HG02759 (cell line): ENCODE results near the gene DSTN.

ENCODE experiments used
- ATAC-seq: cut with Tn5 transposase; IDR thresholded peaks from one replicate; pipeline ENCODE4 v1.9.1; 2021; ENCODE audit warnings: mild to moderate bottlenecking, moderate library complexity; ENCODE audit not compliant: unreplicated experiment

Gene DSTN

DNA sequence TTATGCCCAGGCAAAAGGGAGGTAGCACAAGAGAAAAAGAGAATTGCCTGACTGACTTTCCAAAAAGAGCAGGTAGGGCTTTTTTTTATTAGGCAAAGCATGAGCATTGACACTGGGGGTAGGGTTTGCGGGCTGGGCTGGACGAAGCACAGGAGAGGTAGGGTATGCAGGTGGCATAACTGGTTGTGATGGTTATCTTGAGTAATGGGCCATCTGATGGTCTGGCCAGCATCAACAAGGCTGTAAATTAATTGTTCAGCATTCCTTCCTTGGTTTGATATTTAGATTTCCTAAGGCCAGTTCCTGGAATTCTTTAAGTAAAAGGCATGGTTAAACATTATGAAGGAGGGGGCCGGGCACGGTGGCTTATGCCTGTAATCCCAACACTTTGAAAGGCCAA, 24.7 kb upstream of the DSTN start:
- no peak for ATAC-seq

DNA sequence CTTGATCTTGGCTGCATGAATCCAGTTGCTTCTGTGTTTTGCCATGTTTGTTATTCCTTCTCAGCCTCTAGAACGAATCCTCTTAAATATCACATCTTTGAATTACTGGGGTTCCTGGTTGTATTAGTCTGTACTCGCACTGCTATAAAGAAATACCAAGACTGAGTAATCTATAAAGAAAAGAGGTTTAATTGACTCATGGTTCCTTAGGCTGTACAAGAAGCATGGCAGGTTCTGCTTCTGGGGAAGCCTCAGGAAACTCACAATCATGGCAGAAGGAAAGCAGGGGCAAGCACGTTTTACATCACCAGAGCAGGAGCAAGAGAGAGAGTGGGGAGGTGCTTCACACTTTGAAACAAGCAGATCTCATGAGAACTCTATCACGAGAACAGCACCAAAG, 20.7 kb upstream of the DSTN start:
- no peak for ATAC-seq

DNA sequence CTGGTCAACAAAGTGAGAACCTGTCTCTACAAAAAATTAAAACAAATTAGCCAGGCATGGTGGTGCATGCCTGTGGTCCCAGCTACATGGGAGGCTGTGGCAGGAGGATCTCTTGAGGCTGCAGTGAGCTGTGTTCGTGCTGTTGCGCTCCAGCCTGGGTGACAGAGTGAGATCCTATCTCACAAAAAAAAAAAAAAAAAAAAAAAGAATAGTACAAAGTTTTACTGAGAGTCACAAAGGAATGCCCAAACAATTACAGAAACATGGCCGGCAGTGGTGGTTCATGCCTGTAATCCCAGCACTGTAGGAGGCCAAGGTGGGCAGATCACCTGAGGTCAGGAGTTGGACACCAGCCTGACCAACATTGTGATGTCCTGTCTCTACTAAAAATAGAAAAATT, 14.8 kb upstream of the DSTN start:
- no peak for ATAC-seq

DNA sequence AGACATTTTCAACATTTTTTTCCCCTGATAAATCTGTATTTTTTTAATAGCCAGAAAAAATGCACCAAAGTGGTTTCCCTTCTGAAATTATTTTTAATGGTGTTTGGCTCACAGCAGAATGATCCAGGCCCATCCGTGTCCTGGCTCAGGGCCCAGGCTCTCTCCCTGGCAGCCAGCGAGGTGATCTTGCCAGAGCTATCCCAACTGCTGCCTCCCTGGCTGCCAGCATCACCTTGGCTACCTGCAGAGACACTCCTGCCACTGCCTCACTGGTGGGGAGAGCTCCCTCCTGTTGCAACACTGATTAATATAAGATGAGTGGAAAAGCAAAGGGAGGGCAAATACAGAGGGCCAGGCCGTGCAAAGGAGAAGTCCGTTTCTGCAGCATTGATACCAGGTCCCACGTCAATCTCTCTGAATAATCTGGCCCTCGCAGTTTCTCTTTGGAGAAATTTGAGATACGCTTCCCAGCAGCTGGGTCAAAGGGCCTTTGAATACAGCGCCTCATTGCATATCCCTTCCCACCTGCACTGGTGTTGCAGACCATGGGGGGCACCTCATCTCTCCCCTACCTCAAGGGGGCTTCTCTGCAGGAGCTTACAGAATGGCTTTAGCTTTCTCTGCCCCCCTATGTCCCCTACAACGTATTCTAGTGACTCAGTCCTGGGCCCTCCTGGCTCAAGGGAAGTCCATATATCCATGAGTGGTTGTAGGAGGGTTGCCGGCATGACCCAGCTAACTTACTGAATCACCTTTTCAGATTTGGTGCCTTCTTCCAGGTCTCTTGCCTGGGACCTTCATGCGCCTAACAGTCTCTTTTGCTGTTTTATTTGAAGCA, 12.8 kb upstream of the DSTN start:
- no peak for ATAC-seq

DNA sequence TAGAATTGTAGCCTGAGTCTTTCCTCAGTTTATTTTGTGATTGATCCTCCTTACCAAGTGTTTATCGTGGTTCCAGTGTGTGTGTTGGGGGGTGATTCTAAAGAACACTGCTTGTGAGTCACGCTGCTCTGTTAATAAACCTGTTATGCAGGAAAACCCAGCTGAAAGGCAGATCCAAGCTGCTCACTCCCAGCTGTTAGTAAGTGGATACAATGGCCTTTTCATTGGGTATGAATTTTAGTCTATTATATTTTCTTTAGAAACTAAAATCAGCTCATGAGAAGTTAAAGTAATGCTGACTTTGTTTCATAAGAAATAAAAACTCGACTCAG, 12.2 kb upstream of the DSTN start:
- ATAC-seq: no peak

DNA sequence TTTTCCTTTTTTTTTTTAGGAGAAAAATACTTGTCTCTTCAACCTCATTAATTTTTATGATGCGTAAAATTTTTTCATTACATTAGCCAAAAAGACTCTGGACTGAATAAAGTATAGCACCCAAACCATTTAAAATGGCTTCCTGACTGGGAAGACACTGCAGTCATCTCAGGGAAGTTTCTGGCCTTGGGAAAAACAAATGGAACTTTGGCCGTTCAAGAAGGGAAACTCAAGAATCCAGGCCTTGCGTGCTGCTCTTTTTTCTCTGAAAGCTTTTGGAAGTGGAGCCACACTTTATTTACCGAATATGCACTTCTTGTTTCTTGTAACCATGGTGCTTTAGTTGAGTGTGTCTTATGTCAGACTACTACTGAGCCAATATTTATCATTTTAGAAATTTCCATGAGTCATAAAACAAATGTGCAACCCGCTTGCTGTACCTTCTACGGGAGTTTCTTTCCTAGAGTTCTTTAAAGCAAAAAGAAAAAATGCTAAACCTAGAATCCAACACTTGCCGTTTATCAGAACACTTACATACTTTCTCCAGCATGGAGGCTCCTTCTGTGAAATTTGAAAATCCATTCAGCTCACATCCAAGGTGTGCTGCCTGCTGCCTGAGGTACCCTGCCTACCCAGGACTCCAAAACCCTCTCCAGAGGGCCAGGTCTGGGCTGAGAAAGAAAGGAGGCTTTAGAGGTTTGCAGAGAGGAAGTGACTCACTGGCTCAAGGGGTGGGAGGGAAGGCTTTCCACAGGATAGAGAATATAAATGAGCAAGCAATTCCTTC, 11.5 kb upstream of the DSTN start:
- ATAC-seq: no peak

DNA sequence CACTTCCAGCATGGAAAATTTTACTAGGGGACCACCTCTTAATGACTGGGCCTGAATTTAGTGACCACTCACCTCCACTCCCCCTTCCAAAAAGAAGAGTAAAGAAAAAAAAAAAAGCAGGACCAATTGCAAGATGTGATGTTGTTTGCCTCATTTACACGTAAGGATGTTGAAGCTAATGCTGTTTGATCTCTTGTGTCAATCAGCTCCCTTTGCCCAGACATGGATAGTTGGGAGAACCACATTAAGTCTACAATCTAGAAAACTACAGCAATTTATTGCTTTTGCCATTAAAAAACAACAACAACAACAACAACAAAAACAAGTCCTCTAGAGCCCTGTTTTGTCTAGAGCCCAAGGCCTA, 11.0 kb upstream of the DSTN start:
- no peak for ATAC-seq

DNA sequence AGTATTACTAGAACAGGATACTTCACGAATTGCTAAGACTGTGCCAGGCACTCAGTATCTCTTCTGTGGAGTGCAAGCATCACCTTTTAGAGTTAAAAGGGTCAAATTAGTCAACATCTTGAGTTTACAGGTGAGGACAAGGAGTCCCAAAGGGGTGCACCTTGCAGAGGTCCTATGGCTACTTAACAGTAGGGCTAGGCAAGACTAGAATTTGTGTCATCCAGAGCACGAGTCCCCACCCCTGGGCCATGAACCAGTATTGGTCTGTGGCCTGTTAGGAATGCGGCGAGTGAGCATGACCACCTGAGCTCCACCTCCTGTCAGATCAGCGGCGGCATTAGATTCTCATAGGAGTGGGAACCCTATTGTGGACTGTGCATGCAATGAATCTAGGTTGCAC, 10.5 kb upstream of the DSTN start:
- ATAC-seq: no peak

DNA sequence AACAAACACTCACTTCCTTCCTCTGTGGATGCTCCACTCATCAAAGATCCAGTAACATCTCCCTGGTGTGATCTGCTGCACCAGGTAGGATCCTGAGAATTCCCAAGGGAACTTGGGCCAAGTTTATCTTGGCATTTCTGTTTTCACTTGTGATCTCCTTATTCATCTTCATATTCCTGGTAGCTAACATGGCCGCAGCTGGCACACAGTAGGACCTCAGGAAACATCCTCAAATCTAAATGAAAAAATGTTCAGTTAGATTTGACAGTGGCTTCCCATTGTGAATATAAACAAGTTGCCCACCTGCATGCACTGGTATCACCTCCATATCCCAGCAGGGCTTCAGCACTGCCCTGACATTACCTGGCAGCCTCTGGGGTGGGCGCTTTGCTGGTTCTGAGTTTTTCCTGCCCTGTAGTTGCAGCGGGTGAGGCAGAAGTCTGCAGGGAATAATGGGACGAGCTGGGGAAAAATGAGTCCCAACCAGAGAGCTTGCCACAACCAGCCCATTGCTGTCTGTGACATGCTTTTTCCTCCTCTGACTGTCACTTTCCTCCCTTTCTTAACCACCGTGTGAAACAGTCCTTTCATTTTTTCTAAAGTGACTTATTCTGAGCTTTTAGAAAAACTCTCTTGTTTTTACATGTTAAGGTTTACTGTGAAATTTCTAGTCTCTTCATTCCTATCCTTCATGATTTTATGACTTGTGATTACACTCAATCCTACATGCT, 9.4 kb upstream of the DSTN start:
- no peak for ATAC-seq

DNA sequence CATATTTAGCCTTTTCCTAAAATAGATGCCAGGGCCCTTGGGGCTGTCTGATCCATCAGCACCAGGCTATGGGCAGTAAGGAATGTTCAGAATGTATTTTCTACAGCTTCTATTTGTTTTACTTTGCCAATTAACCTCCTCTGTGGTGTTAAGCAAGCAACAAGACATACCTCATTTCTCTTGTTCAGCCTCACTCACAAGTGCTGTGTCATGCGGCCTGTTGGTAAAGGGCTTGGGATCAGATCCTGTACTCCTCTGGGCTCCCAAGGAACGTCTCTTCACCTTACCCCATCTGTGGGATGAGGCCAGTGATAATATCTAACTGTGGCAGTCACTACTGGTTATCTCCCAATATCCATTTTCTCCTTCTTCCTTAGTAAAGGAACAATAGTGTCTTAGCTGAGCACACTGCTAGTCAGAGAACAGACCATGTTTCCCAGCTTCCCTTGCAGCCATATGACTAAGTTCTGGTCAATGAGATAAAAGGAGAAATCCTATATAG, 7.0 kb upstream of the DSTN start:
- no peak for ATAC-seq

DNA sequence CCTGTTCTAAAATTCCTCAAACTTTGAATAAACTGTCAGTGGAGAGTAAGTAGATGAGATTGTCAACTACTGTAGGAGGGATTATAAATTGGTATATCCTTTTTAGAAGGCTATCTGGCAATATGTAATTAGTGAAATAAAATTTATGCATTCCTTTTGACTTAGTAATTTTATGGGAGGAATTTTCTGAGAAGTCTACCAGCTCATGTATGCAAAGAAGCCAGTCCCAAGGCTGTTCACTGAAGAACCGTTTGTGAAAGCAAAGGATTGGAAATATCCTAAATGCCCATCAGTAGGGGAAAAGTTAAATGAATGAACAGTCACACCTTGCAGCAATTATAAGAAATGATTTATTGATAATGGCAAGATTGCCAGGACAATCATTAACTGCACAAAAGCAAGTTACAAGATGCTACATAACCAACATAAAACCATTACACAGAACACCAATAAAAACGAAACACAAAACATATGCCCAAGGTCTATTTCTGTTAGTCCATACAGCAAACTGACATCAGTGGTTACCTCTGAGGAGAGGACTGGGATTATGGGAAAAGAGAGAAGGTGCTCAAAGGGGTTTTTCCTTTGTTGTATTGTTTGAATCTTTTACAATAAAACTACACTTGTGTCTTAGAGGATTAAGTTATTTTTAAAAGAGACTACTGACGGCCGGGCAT, 4.6 kb upstream of the DSTN start:
- no peak for ATAC-seq

DNA sequence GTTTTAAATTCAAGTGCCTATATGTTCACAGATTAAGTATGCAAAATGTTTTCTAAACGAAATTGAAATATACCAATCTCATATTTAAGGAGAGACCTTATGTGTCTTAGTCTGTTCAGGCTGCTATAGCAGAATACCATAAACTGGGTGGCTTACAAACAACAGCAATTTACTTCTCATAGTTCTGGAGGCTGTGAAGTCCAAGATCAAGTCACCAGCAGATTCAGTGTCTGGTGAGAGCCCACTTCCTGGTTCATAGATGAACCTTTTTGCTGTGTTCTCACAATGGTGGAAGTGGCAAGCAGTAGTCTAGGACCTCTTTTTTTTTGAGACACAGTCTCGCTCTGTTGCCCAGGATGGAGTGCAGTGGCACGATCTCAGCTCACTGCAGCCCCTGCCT, 3.5 kb upstream of the DSTN start:
- ATAC-seq: no peak

DNA sequence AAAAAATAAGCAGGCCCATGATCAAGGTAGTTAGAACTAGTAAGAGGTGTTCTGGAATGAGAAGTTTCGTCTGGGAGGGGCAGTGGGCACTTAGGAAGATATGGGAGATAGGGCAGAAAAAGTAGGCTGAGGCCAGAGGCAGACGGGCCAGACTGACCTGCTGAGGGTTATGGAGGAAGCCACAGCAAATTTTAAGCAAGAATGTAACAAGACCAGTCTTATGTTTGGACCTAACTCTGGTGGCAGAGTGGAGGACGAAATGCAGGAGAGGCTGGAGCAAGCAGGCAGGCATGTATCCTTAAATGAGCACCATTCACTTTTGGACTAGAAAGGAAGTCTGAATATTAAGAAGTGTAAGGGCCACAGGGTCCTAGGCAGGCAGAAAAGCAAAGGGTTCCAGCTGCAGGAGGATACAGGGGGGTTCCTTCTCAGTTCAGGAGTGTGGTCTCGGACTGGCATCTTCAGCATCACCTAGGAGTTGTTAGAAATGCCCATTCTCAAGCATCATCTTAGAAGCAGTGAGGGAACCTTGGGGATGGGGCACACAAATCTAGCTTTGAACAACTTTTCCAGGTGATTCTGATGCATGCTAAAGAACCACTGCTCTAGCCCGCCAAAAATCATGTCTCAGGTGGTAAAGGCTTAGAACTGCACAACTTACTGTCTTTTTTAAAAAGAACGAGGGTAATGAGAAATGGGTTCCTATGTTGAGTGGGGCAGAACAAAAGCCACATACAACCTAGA, 1.7 kb upstream of the DSTN start:
- no peak for ATAC-seq

DNA sequence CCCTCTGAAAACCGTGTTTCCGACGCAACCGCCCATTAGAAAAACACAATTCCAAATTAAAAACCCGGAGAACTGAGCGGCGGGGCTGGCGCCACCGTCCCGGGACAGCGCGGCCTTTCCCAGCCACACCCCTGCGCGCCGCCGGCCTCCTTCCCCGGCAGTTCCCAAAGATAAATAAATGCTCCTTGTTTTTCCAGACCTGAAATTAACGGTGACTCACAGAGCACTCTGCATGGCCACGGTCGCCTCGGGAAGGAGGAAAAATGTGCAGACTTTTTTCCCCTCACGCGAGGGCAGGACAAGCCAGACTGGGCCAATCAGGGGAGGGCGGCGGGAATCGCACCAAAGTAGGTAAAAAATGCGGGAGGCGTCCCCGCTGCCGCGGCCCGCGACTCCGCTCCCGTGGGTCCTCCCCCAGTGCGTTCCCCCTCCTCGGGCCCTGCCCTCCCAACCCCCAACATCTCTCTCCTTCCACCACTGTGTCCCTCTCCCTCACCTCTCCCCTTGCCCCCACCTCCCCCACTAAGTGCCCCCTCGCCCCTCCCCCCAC, 828 bp upstream of the DSTN start:
- no peak for ATAC-seq

DNA sequence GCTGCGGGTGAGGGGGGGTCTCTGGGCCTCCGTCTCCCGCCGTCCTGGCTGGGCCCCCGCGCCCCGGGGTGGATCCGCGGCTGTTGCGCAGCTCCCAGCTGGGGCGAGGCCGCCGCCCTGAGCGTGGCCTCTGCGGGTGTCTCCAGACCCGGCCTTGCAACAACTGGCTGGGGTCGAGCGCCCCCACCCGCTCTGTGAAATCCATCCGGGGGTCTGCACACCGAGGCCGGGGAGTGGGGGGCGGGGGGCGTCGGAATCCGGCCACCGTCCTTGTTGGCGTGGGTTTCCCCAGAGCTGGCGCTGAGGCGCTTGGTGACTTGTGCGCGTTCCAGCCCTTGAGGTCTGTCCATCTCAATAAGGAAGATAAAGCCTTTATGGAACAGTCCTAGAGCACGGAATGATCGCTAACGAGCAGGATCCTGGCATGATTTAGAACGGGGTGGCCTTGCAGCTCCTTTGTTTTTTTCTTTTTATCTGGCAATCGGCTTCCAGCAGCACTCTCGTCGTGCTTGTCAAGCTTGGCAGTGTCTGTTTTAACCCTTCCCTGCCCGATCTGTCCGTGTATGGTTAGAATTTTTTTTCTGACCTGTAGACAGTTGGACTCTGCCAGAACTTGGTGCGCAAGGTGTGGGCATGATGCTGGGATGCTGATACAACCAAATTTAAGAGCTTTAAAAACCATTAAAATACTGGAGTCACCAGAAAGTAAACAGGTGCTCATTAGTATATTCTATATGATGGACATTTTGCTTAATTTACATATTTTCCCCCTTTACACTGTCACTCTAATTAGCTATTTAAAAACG, 675 bp downstream of the DSTN start:
- ATAC-seq: peak; percentile 44

DNA sequence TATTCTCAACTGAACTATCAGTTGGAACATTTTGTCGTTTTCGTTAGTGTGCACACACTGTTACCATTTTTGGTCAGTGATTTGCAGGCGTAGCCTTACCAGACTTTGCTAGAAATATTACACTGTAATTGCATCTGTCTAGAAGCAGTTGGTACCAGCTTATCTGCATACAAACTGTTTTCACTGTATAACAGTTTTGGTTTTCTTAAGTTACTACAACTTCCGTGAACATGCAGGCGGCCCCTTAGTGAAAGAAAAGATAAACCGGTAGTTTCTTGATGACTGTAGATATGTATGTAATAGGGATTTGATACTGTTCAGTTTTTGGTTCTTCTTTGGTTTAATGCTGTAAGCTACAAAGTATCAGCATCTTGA, 1.3 kb downstream of the DSTN start:
- no peak for ATAC-seq

DNA sequence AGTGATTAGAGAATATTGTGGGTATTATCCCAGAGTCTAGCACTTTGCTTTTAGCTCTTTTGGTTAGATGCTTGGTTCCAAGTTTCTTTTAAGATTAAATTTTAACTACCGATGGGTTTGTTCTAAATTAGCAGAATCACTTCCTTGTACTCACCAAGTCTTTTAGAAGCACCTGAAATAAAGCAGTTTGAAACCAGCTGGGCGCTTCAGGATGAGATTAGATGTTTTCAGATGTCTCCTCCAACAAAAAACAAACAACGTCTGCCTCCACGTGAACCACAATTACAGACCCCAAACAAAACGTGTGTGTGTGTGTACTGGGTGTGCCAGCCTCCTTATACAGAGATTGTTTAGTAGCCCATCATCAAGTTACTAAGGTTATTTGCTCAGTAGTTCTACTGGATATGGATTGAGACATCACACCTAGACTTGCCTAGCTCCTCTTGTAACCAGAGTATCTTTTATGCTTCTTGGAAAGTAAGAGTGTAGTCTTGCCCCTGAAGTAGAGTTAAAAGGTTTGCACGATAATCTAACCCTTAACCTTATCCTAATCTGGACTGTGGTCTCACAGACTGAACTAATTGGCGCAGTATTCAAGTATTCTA, 2.3 kb downstream of the DSTN start:
- ATAC-seq: no peak

DNA sequence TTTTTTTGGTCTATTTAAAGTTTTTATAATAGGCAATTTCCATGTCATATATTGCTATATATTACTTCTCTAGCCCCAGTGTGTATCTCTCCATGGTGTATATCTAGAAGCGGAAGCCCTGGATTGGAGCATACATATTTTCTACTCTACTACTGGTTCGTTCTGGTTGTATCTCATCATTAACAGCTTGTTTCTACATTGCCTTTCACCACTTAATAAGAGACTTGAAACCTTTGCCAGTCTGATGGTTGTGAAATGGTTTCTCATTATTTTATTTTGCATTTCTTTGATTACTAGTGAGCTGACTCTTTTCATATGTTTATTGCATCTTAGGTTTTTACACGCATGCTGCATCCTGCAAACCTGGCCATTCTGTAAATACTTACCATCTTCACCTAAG, 3.6 kb downstream of the DSTN start:
- no peak for ATAC-seq

DNA sequence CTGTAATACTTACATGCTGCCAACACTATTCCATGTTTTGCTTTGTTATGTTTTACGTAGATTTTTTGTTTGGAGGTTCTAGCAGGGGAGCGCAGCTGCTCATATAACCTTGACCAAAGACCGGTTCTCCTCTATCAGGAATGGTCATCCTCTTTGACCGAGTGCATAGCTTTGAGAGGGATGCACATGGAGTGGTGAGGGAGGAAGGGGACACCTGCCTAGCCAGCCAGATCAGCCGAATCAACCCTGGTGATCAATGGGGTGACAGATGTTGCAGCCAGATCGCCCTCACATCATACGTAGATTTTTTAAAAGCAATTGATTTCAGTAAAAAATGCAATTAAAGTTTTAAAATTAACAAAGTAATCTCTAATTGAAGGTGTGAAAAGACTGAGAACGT, 6.3 kb downstream of the DSTN start:
- no peak for ATAC-seq
